ENCODE data around the gene LMNA. TPM values are rescaled to one million over a fixed set of nuclear protein-coding genes. Genes with fewer than 3 reads are reported as not detected.

The LMNA gene
- polyA plus RNA-seq, 6 donors from 2014 or later, result 0.33 to 3.0 (median 1.4) TPM

GRCh38 chr1:156149374-156150332 is 35.1 kb downstream of the LMNA start:
- peaks cover 0 to 3% (median 0%) of the 10 kb centered on the region in 7 donors for H3K9me3 Mint-ChIP-seq
- ATAC-seq (ENCODE audit: low read depth in 2 of 2), result peak; percentile 30 to 36
- H3K36me3 Mint-ChIP-seq, result no peaks in the 10 kb centered on the region
- DNase-seq, result peak; percentile 64
- peak overlapping the region; percentile 88 to 96 (median 88) for H3K27ac Mint-ChIP-seq
- peak overlapping the region; percentile 50 to 92 (median 80) for H3K4me3 Mint-ChIP-seq
- H3K4me1 Mint-ChIP-seq, result peaks cover 67 to 89% (median 87%) of the 10 kb centered on the region in 3 donors
- H3K27me3 Mint-ChIP-seq, result no peaks in the 10 kb centered on the region

- Mint-ChIP-seq H3K4me3 (peak overlapping the region in 6 of 8 donors; percentile 62 to 86 (median 74)), H3K36me3 (no peaks in the 10 kb centered on the region), H3K4me1 (peaks cover 75 to 97% (median 95%) of the 10 kb centered on the region in 3 donors), H3K9me3 (peaks cover 0 to 3% (median 0%) of the 10 kb centered on the region in 7 donors), H3K27me3 (no peaks in the 10 kb centered on the region), H3K27ac (peak overlapping the region in 5 of 6 donors; percentile 22 to 94 (median 88))
- no peak for ATAC-seq (ENCODE audit: low read depth in 2 of 2)
- no peak for DNase-seq
Observed at GRCh38 chr1:156150333-156151011, 36.0 kb downstream of the LMNA start.

GRCh38 chr1:156151093-156151688 is 36.7 kb downstream of the LMNA start:
- peaks cover 78 to 98% (median 97%) of the 10 kb centered on the region in 3 donors for H3K4me1 Mint-ChIP-seq
- H3K4me3 Mint-ChIP-seq, result peak overlapping the region in 7 of 8 donors; percentile 55 to 83 (median 73)

GRCh38 chr1:156152628-156153027 is 38.1 kb downstream of the LMNA start:
- Mint-ChIP-seq H3K9me3 (peaks cover 0 to 3% (median 0%) of the 10 kb centered on the region in 7 donors), H3K4me3 (peak overlapping the region in 7 of 8 donors; percentile 27 to 78 (median 57)), H3K27ac (peak overlapping the region in 5 of 6 donors; percentile 18 to 93 (median 73)), H3K36me3 (peaks cover 0 to 2% of the 10 kb centered on the region in 2 donors), H3K4me1 (peaks cover 76 to 100% (median 96%) of the 10 kb centered on the region in 3 donors), H3K27me3 (no peaks in the 10 kb centered on the region)
- DNase-seq, result no peak
- no peak for ATAC-seq (ENCODE audit: low read depth in 2 of 2)

More at GRCh38 chr1:156151093-156151688, 36.7 kb downstream of the LMNA start:
- peaks cover 0 to 3% (median 0%) of the 10 kb centered on the region in 7 donors for H3K9me3 Mint-ChIP-seq
- no peak for ATAC-seq (ENCODE audit: low read depth in 2 of 2)
- peak overlapping the region in 5 of 6 donors; percentile 59 to 94 (median 84) for H3K27ac Mint-ChIP-seq
- peak; percentile 39 for DNase-seq
- no peaks in the 10 kb centered on the region for H3K27me3 Mint-ChIP-seq
- H3K36me3 Mint-ChIP-seq, result no peaks in the 10 kb centered on the region

GRCh38 chr1:156153362-156153761 is 38.9 kb downstream of the LMNA start, which contains the start of gene SEMA4A:
Gene SEMA4A, plus strand, starts transcription at chr1:156153585. Its CDS starts 994 bp downstream, at chr1:156154579.
- ATAC-seq (ENCODE audit: low read depth in 2 of 2), result no peak
- peak within 1 kb of the TSS; percentile 92 to 99 (median 96) for H3K27ac Mint-ChIP-seq
- H3K36me3 Mint-ChIP-seq, result peaks cover 0 to 9% of the 10 kb centered on the region in 2 donors
- peaks cover 74 to 100% (median 96%) of the 10 kb centered on the region in 3 donors for H3K4me1 Mint-ChIP-seq
- peak within 1 kb of the TSS; percentile 86 to 97 (median 95) for H3K4me3 Mint-ChIP-seq
- H3K27me3 Mint-ChIP-seq, result no peaks in the 10 kb centered on the region
- H3K9me3 Mint-ChIP-seq, result peaks cover 0 to under 1% (median 0%) of the 10 kb centered on the region in 7 donors
- DNase-seq, result no peak

GRCh38 chr1:156154317-156154749 is 39.8 kb downstream of the LMNA start:
- H3K27me3 Mint-ChIP-seq, result no peaks in the 10 kb centered on the region
- H3K9me3 Mint-ChIP-seq, result no peaks in the 10 kb centered on the region
- ATAC-seq (ENCODE audit: low read depth in 2 of 2), result peak; percentile 96 to 97
- peak overlapping the region; percentile 92 to 99 (median 96) for H3K27ac Mint-ChIP-seq
- peaks cover 74 to 100% (median 96%) of the 10 kb centered on the region in 3 donors for H3K4me1 Mint-ChIP-seq
- peak overlapping the region; percentile 86 to 97 (median 95) for H3K4me3 Mint-ChIP-seq
- H3K36me3 Mint-ChIP-seq, result peaks cover 0 to 14% of the 10 kb centered on the region in 2 donors
- DNase-seq, result peak; percentile 90

GRCh38 chr1:156155756-156156510 is 41.4 kb downstream of the LMNA start:
- Mint-ChIP-seq H3K9me3 (no peaks in the 10 kb centered on the region), H3K4me3 (peak overlapping the region; percentile 48 to 97 (median 93)), H3K27ac (peak overlapping the region; percentile 75 to 93 (median 92)), H3K36me3 (peaks cover 0 to 14% of the 10 kb centered on the region in 2 donors), H3K27me3 (no peaks in the 10 kb centered on the region), H3K4me1 (peaks cover 69 to 100% (median 96%) of the 10 kb centered on the region in 3 donors)
- DNase-seq (no peak), ATAC-seq (ENCODE audit: low read depth in 2 of 2) (no peak)

- Mint-ChIP-seq H3K36me3 (peaks cover 0 to 14% of the 10 kb centered on the region in 2 donors), H3K4me1 (peaks cover 63 to 88% (median 87%) of the 10 kb centered on the region in 3 donors), H3K27ac (peak overlapping the region in 2 of 6 donors; percentile 41 to 62), H3K4me3 (peak overlapping the region; percentile 22 to 67 (median 50)), H3K27me3 (no peaks in the 10 kb centered on the region), H3K9me3 (no peaks in the 10 kb centered on the region)
- no peak for DNase-seq
- ATAC-seq (ENCODE audit: low read depth in 2 of 2), result no peak
Observed at GRCh38 chr1:156157506-156157905, 43.0 kb downstream of the LMNA start.

- DNase-seq (no peak), ATAC-seq (ENCODE audit: low read depth in 2 of 2) (no peak)
- peaks cover 58 to 83% (median 83%) of the 10 kb centered on the region in 3 donors for H3K4me1 Mint-ChIP-seq
- peaks cover 0 to 14% of the 10 kb centered on the region in 2 donors for H3K36me3 Mint-ChIP-seq
- H3K4me3 Mint-ChIP-seq, result peak overlapping the region in 6 of 8 donors; percentile 22 to 67 (median 54)
- H3K9me3 Mint-ChIP-seq, result no peaks in the 10 kb centered on the region
- H3K27ac Mint-ChIP-seq, result peak overlapping the region in 2 of 6 donors; percentile 28 to 65
- H3K27me3 Mint-ChIP-seq, result no peaks in the 10 kb centered on the region
Observed at GRCh38 chr1:156157966-156158365, 43.5 kb downstream of the LMNA start.

- peak overlapping the region in 3 of 6 donors; percentile 53 to 83 (median 62) for H3K27ac Mint-ChIP-seq
- DNase-seq, result no peak
- H3K36me3 Mint-ChIP-seq, result peaks cover 9 to 19% of the 10 kb centered on the region in 2 donors
Observed at GRCh38 chr1:156160000-156160742, 45.7 kb downstream of the LMNA start.

GRCh38 chr1:156160743-156161171 is 46.2 kb downstream of the LMNA start:
- Mint-ChIP-seq H3K9me3 (no peaks in the 10 kb centered on the region), H3K4me3 (peak overlapping the region; percentile 70 to 90 (median 80)), H3K27ac (peak overlapping the region in 3 of 6 donors; percentile 53 to 72 (median 62)), H3K27me3 (no peaks in the 10 kb centered on the region), H3K36me3 (peaks cover 14 to 24% of the 10 kb centered on the region in 2 donors), H3K4me1 (peaks cover 44 to 62% (median 61%) of the 10 kb centered on the region in 3 donors)
- DNase-seq, result no peak
- ATAC-seq (ENCODE audit: low read depth in 2 of 2), result peak; percentile 71 to 77

More at GRCh38 chr1:156160000-156160742, 45.7 kb downstream of the LMNA start:
- Mint-ChIP-seq H3K27me3 (no peaks in the 10 kb centered on the region), H3K9me3 (no peaks in the 10 kb centered on the region), H3K4me3 (peak overlapping the region; percentile 70 to 90 (median 82)), H3K4me1 (peaks cover 48 to 65% (median 65%) of the 10 kb centered on the region in 3 donors)
- ATAC-seq (ENCODE audit: low read depth in 2 of 2), result no peak

Data from naive B cell (primary cell).